Fibroblast of villous mesenchyme (primary cell): Measurements from ENCODE around the gene NTRK3. TPM values are rescaled to one million over a fixed set of nuclear protein-coding genes. Genes with fewer than 3 reads are reported as not detected.

Experiments used
- DNase-seq: peaks from one replicate; pipeline ENCODE4 v3.0.0-alpha.2; 2010; ENCODE audit warnings: low read depth
- H3K4me3 ChIP-seq: 2 replicates; pipeline ENCODE4 v1.5.1; 2011; ENCODE audit warnings: low read depth, mild to moderate bottlenecking, low read length
- total RNA-seq: library from RNA; depleted of rRNA; stranded (reverse); fragments of >200 nt; gene quantifications from 2 replicates; pipeline ENCODE4 v1.2.3, GENCODE V29; 2012
- TF ChIP-seq, protein P1 (sequence below): IDR thresholded peaks from 2 replicates; pipeline ENCODE4 v1.5.1; 2012; ENCODE audit warnings: low read depth, mild to moderate bottlenecking, low read length; ENCODE audit not compliant: insufficient read depth

Gene NTRK3
- total RNA-seq, 1 donor = not detected

GRCh38 chr15:87863152-87863551, 393.4 kb downstream of the NTRK3 start:
- TF ChIP-seq, protein P1, sequence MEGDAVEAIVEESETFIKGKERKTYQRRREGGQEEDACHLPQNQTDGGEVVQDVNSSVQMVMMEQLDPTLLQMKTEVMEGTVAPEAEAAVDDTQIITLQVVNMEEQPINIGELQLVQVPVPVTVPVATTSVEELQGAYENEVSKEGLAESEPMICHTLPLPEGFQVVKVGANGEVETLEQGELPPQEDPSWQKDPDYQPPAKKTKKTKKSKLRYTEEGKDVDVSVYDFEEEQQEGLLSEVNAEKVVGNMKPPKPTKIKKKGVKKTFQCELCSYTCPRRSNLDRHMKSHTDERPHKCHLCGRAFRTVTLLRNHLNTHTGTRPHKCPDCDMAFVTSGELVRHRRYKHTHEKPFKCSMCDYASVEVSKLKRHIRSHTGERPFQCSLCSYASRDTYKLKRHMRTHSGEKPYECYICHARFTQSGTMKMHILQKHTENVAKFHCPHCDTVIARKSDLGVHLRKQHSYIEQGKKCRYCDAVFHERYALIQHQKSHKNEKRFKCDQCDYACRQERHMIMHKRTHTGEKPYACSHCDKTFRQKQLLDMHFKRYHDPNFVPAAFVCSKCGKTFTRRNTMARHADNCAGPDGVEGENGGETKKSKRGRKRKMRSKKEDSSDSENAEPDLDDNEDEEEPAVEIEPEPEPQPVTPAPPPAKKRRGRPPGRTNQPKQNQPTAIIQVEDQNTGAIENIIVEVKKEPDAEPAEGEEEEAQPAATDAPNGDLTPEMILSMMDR = no peak
- H3K4me3 ChIP-seq = no peak overlapping the region
- peak; percentile 19 for DNase-seq

DNA sequence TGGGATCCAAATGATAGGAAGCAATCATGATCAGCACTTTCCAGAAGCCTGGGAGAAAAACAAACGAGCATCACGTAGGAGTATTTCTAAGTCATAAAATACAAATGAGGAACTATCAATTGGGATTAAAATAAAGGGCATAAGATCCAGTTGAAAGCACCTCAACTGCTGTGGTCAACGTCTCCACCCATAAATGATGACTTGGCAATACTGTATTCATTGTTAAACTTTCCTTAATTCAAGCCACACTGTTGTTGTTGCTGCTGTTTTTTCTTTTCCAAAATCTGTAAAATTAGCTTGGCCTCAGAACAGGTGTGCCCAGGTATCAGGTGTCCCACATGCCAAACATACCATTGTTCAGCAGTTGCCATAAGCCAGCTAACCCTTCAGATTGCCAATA, 395.8 kb downstream of the NTRK3 start:
- DNase-seq = no peak
- TF ChIP-seq, protein P1 = no peak
- no peak overlapping the region for H3K4me3 ChIP-seq

GRCh38 chr15:87858651-87859050, 397.9 kb downstream of the NTRK3 start:
- DNase-seq = no peak
- no peak overlapping the region for H3K4me3 ChIP-seq
- TF ChIP-seq, protein P1 = no peak

- H3K4me3 ChIP-seq = no peak overlapping the region
- DNase-seq = no peak
- TF ChIP-seq, protein P1 = no peak
Observed at GRCh38 chr15:87851497-87851896, 405.0 kb downstream of the NTRK3 start.

DNA sequence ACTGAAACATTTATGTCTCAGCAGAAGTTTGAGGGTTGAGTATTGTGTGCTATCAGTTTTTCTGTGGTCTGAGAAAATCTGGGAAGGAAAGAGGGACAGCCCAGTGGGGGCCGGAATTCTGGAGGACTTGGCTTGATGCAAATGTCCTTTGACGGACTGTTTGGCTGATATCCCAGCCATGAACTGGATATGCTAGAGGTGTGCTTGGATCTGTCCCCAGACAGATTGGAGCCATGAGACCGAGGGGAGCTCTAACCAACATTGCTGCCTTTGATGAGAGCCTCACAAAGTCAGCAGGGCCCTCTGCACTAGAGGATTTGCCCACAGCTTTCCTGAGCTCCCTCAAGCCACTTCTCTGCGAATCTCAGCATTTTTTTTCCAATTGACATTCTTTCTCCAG, 405.6 kb downstream of the NTRK3 start:
- H3K4me3 ChIP-seq = no peak overlapping the region
- TF ChIP-seq, protein P1 = no peak
- no peak for DNase-seq

DNA sequence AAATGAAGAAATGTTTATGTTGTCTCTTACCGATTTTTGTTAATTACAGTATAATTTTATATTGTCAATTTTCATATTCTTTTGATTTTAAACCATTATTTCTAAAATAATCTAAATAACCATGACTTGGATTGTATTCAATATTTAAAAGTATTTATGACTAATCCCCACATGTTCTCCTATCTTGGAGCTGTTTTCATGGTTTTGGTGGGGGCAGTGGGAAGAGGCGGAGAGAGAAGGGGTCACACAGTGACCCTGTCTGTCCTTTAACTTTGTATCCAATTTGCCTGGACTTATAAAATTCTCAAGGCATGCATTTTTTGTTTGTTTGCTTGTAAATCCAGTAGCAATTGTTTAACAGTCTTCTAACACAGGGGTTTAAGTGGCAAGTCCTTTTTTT, 407.4 kb downstream of the NTRK3 start:
- H3K4me3 ChIP-seq = no peak overlapping the region
- TF ChIP-seq, protein P1 = no peak
- DNase-seq = no peak

DNA sequence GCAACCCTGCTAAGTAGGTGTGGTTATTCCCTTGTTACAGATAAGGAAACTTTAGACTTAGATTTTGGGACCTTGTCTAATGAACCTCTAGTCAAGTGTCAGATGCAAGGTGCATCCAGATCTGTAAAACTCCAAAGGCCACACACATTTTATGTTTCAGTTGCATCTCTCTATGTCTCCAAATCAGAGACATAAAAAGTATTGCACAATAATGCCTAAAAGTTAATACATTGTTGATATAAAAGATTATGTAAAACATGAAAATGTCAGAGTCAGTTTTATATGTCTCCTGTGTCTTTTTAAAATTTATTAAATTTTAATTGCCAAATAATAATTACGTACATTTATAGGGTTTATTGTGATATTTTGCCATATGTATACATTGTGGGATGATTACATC, 408.5 kb downstream of the NTRK3 start:
- DNase-seq = no peak
- H3K4me3 ChIP-seq = no peak overlapping the region
- TF ChIP-seq, protein P1 = no peak
